ENCODE data around the gene RTN1. TPM values are rescaled to one million over a fixed set of nuclear protein-coding genes. Genes with fewer than 3 reads are reported as not detected.

Gene RTN1
- total and polyA plus RNA-seq, 2 donors from 2014 or later, result 4.5 to 5.1 TPM

GRCh38 chr14:59699442-59699841, 171.1 kb downstream of the RTN1 start:
- Histone ChIP-seq H3K9me3 (ENCODE audit: control insufficient read depth in 2 of 3, insufficient read depth in 1 of 3, low read length in 3 of 3) (no peaks in the 10 kb centered on the region), H3K4me1 (ENCODE audit: control insufficient read depth in 2 of 3, insufficient read depth in 2 of 3, low read depth in 1 of 3, low read length in 3 of 3) (no peaks in the 10 kb centered on the region), H3K4me3 (ENCODE audit: low read length in 3 of 3) (no peak overlapping the region), H3K36me3 (ENCODE audit: control insufficient read depth in 2 of 3, insufficient read depth in 3 of 3, low read length in 3 of 3) (no peaks in the 10 kb centered on the region), H3K27me3 (ENCODE audit: control insufficient read depth, insufficient read depth, low read length) (no peaks in the 10 kb centered on the region), H3K27ac (ENCODE audit: low read depth in 2 of 2, low read length in 2 of 2) (no peak overlapping the region), H3K9ac (ENCODE audit: low read length in 3 of 3) (no peak overlapping the region)
- no peak for TF ChIP-seq CTCF (IDR thresholded peaks at IDR 0.05; ENCODE audit: borderline replicate concordance, extremely low read depth, insufficient read depth)
- FAIRE-seq, result no peak
- intact Hi-C loops (cut with DNase I), result no loop called here
- DNase-seq, result no peak

DNA sequence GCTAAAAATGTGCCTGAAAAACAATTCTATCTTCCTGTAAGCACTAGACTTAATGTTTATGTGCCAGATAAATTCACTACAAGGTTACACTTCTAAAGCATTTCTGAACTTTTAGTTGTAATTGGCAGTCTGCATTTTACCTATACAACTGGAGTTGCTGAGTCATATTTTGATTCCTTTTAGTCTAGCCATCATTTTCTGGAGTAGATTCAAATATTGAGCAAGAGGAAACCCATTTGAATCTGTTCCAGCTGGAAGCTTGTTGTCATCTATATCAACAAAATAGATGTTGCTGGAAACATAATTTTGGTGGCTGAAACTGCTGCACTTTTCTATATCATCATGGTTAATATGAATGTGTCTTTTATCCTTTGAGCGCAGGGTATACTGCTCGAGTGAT, 171.8 kb downstream of the RTN1 start:
- Histone ChIP-seq H3K9ac (ENCODE audit: low read length in 3 of 3) (no peak overlapping the region), H3K36me3 (ENCODE audit: control insufficient read depth in 2 of 3, insufficient read depth in 3 of 3, low read length in 3 of 3) (no peaks in the 10 kb centered on the region), H3K27ac (ENCODE audit: low read depth in 2 of 2, low read length in 2 of 2) (no peak overlapping the region), H3K9me3 (ENCODE audit: control insufficient read depth in 2 of 3, insufficient read depth in 1 of 3, low read length in 3 of 3) (no peaks in the 10 kb centered on the region), H3K4me3 (ENCODE audit: low read length in 3 of 3) (no peak overlapping the region), H3K27me3 (ENCODE audit: control insufficient read depth, insufficient read depth, low read length) (no peaks in the 10 kb centered on the region), H3K4me1 (ENCODE audit: control insufficient read depth in 2 of 3, insufficient read depth in 2 of 3, low read depth in 1 of 3, low read length in 3 of 3) (no peaks in the 10 kb centered on the region)
- no peak for TF ChIP-seq CTCF (IDR thresholded peaks at IDR 0.05; ENCODE audit: borderline replicate concordance, extremely low read depth, insufficient read depth)
- no peak for DNase-seq
- intact Hi-C loops (cut with DNase I), result no loop called here
- no peak for FAIRE-seq

- no peak overlapping the region for H3K9ac ChIP-seq (ENCODE audit: low read length in 3 of 3)
- DNase-seq (no peak), FAIRE-seq (no peak)
- intact Hi-C loops (cut with DNase I), result no loop called here
- peaks cover 0 to 3% (median 0%) of the 10 kb centered on the region in 3 donors for H3K9me3 ChIP-seq (ENCODE audit: control insufficient read depth in 2 of 3, insufficient read depth in 1 of 3, low read length in 3 of 3)
- H3K36me3 ChIP-seq (ENCODE audit: control insufficient read depth in 2 of 3, insufficient read depth in 3 of 3, low read length in 3 of 3), result no peaks in the 10 kb centered on the region
- no peaks in the 10 kb centered on the region for H3K27me3 ChIP-seq (ENCODE audit: control insufficient read depth, insufficient read depth, low read length)
- H3K4me3 ChIP-seq (ENCODE audit: low read length in 3 of 3), result no peak overlapping the region
- no peak for TF ChIP-seq CTCF (IDR thresholded peaks at IDR 0.05; ENCODE audit: borderline replicate concordance, extremely low read depth, insufficient read depth)
- H3K27ac ChIP-seq (ENCODE audit: low read depth in 2 of 2, low read length in 2 of 2), result no peak overlapping the region
- no peaks in the 10 kb centered on the region for H3K4me1 ChIP-seq (ENCODE audit: control insufficient read depth in 2 of 3, insufficient read depth in 2 of 3, low read depth in 1 of 3, low read length in 3 of 3)
Measured at GRCh38 chr14:59695198-59695597, 175.4 kb downstream of the RTN1 start.

GRCh38 chr14:59691266-59691665, 179.3 kb downstream of the RTN1 start:
- no peaks in the 10 kb centered on the region for H3K36me3 ChIP-seq (ENCODE audit: control insufficient read depth in 2 of 3, insufficient read depth in 3 of 3, low read length in 3 of 3)
- DNase-seq (no peak), FAIRE-seq (no peak)
- TF ChIP-seq CTCF (IDR thresholded peaks at IDR 0.05; ENCODE audit: borderline replicate concordance, extremely low read depth, insufficient read depth), result no peak
- no peak overlapping the region for H3K27ac ChIP-seq (ENCODE audit: low read depth in 2 of 2, low read length in 2 of 2)
- no peak overlapping the region for H3K9ac ChIP-seq (ENCODE audit: low read length in 3 of 3)
- no peaks in the 10 kb centered on the region for H3K27me3 ChIP-seq (ENCODE audit: control insufficient read depth, insufficient read depth, low read length)
- H3K4me1 ChIP-seq (ENCODE audit: control insufficient read depth in 2 of 3, insufficient read depth in 2 of 3, low read depth in 1 of 3, low read length in 3 of 3), result no peaks in the 10 kb centered on the region
- H3K9me3 ChIP-seq (ENCODE audit: control insufficient read depth in 2 of 3, insufficient read depth in 1 of 3, low read length in 3 of 3), result peaks cover 0 to 3% (median 0%) of the 10 kb centered on the region in 3 donors
- no peak overlapping the region for H3K4me3 ChIP-seq (ENCODE audit: low read length in 3 of 3)
- intact Hi-C loops (cut with DNase I), result no loop called here

All from kidney (tissue), 14 donors.